B cell (primary cell): ENCODE data around the gene GRIPAP1. TPM values are rescaled to one million over a fixed set of nuclear protein-coding genes. Genes with fewer than 3 reads are reported as not detected.
A peak's percentile ranks its signal among the peaks of the same experiment; 100 is the strongest.

Experiments used
- ATAC-seq: fragments of 200-7000 bp; cut with Tn5 transposase; one replicate; pipeline ENCODE4 v1.10.0; 2021; ENCODE audit warnings: low read depth, mild to moderate bottlenecking, moderate number of reproducible peaks, moderate library complexity
- CTCF ChIA-PET: fragments of 350-600 bp; sonication (Branson Sonifier 250); formaldehyde crosslinking; loops from one replicate; lab custom pipeline; 2021; ENCODE audit warnings: antibody characterized with exemption, inconsistent platforms; lab: Charles Lee
- POLR2A ChIA-PET: fragments of 350-600 bp; sonication (Branson Sonifier 250); formaldehyde crosslinking; loops from one replicate; lab custom pipeline; 2021; ENCODE audit warnings: antibody characterized with exemption; lab: Charles Lee
- DNase-seq: peaks from one replicate; pipeline ENCODE4 v3.0.0; 2013
- H2AFZ ChIP-seq: 2 replicates; pipeline ENCODE4 v1.6.1; 2012; ENCODE audit warnings: mild to moderate bottlenecking, low read depth, low read length; ENCODE audit not compliant: insufficient read depth, poor library complexity, severe bottlenecking
- H3K27ac ChIP-seq, 2 donors: 1 replicate in 1 of 2; 2 replicates in 1 of 2; pipeline ENCODE4 v1.5.1; 2012 to 2013; ENCODE audit warnings: low read length in 2 of 2, mild to moderate bottlenecking in 2 of 2, moderate library complexity in 1 of 2
- H3K27me3 ChIP-seq, 4 experiments: fragments of 200-600 bp in 1 of 4; sonication (generic) in 1 of 4; replicated peaks in 1 of 4; 1 replicate in 2 of 4; 2 replicates in 2 of 4; pipeline versions ENCODE4 v1.6.1 to v1.7.0; 2013 to 2016; ENCODE audit warnings: low read length in 3 of 4, mild to moderate bottlenecking in 2 of 4, mixed read lengths in 1 of 4, moderate library complexity in 1 of 4; ENCODE audit not compliant: insufficient read depth in 4 of 4, control insufficient read depth in 3 of 4; ENCODE audit errors: control extremely low read depth in 1 of 4
- H3K36me3 ChIP-seq, 2 experiments: replicated peaks in 1 of 2; 1 replicate in 1 of 2; 2 replicates in 1 of 2; pipeline versions ENCODE4 v1.6.1 to v1.7.1; 2013; ENCODE audit warnings: low read length in 1 of 2; ENCODE audit not compliant: insufficient read depth in 2 of 2, control insufficient read depth in 1 of 2; ENCODE audit errors: control extremely low read depth in 1 of 2, extremely low read depth in 1 of 2
- H3K4me1 ChIP-seq, 2 donors: fragments of 200-600 bp in 1 of 2; sonication (generic) in 1 of 2; 1 replicate in 1 of 2; 2 replicates in 1 of 2; pipeline versions ENCODE4 v1.5.1 to v1.6.1; 2013 to 2017; ENCODE audit warnings: low read length in 2 of 2; ENCODE audit not compliant: control insufficient read depth in 2 of 2, insufficient read depth in 2 of 2
- H3K4me2 ChIP-seq: replicated peaks from 2 replicates; pipeline ENCODE3; 2012; ENCODE audit warnings: mild to moderate bottlenecking, low read depth, low read length; ENCODE audit not compliant: poor library complexity, severe bottlenecking
- H3K4me3 ChIP-seq, 5 experiments: fragments of 200-600 bp in 1 of 5; sonication (generic) in 1 of 5; 1 replicate in 3 of 5; 2 replicates in 2 of 5; pipeline versions ENCODE4 v1.5.1 to v1.7.0; 2011 to 2016; ENCODE audit warnings: low read length in 4 of 5, mild to moderate bottlenecking in 4 of 5, low read depth in 2 of 5, control low read depth in 1 of 5, moderate library complexity in 1 of 5; ENCODE audit not compliant: insufficient read depth in 1 of 5; ENCODE audit errors: control extremely low read depth in 1 of 5, extremely low read depth in 1 of 5
- H3K79me2 ChIP-seq: fragments of 200-600 bp; sonication (generic); one replicate; pipeline ENCODE4 v1.6.0; 2016; ENCODE audit warnings: low read length; ENCODE audit not compliant: control insufficient read depth, insufficient read depth
- H3K9ac ChIP-seq: fragments of 200-600 bp; sonication (generic); 2 replicates; pipeline ENCODE4 v1.6.1; 2017; ENCODE audit warnings: mild to moderate bottlenecking, low read length, moderate library complexity
- H3K9me3 ChIP-seq, 3 donors: one replicate each; pipeline versions ENCODE4 v1.6.1 to v1.7.1; 2013; ENCODE audit warnings: low read length in 2 of 3; ENCODE audit not compliant: control insufficient read depth in 2 of 3, insufficient read depth in 1 of 3; ENCODE audit errors: control extremely low read depth in 1 of 3
- H4K20me1 ChIP-seq: 2 replicates; pipeline ENCODE4 v1.6.0; 2012; ENCODE audit warnings: mild to moderate bottlenecking, low read length; ENCODE audit not compliant: insufficient read depth, control insufficient read depth, poor library complexity, severe bottlenecking
- H3K27ac Mint-ChIP-seq: one replicate; pipeline ENCODE4 v1.8.0; 2021; ENCODE audit warnings: mixed read lengths
- H3K27me3 Mint-ChIP-seq: one replicate; pipeline ENCODE4 v1.8.0; 2021; ENCODE audit warnings: mixed read lengths
- H3K4me1 Mint-ChIP-seq: one replicate; pipeline ENCODE4 v1.8.0; 2021; ENCODE audit warnings: mixed read lengths
- H3K4me3 Mint-ChIP-seq: one replicate; pipeline ENCODE4 v1.8.0; 2021; ENCODE audit warnings: mixed read lengths
- H3K9me3 Mint-ChIP-seq: one replicate; pipeline ENCODE4 v1.8.0; 2022; ENCODE audit warnings: mixed read lengths; ENCODE audit not compliant: insufficient read depth
- EZH2 ChIP-seq: IDR thresholded peaks from 2 replicates; pipeline ENCODE4 v1.6.1; 2012; ENCODE audit warnings: borderline replicate concordance, low read depth, mild to moderate bottlenecking, moderate library complexity, low read length; ENCODE audit not compliant: insufficient read depth, poor library complexity, severe bottlenecking
- whole genome bisulfite sequencing: methylation state at CpG from one replicate; pipeline ENCODE4 v1.1.5; 2013; ENCODE audit warnings: missing lambda C conversion rate; ENCODE audit not compliant: insufficient coverage; 5-methylcytosine and 5-hydroxymethylcytosine counted together
- intact Hi-C: fragments of 100-400 bp; cut with micrococcal nuclease; formaldehyde crosslinking; loops from one replicate; pipeline ENCODE4 v1.10.0; 2022
- polyA plus RNA-seq: library from polyadenylated mRNA; depleted of rRNA; stranded (reverse); fragments of >200 nt; gene quantifications from 2 replicates; pipeline ENCODE4 v1.2.3, GENCODE V29; 2012
- total RNA-seq, 2 donors: library from RNA; stranded (reverse); fragments of 120-200 nt in 1 of 2; gene quantifications; 1 replicate in 1 of 2; 2 replicates in 1 of 2; pipeline versions ENCODE4 v1.2.3 to v1.2.4, GENCODE V29; 2013 to 2022
- TF ChIP-seq, protein P1 (sequence below): fragments of 200-600 bp; IDR thresholded peaks from one replicate; pipeline ENCODE4 v1.8.0; 2022; ENCODE audit warnings: antibody characterized with exemption, mild to moderate bottlenecking

Gene GRIPAP1
- total and polyA plus RNA-seq, 2 donors (not counting 1 experiment from before 2014, with no cell fraction given) = 70.7 to 143 TPM

GRCh38 chrX:48971249-48972219, 30.5 kb downstream of the GRIPAP1 start, which contains the start of gene KCND1:
Gene KCND1, minus strand, starts transcription at chrX:48971844. Its CDS starts 1,573 bp downstream, at chrX:48970271.
- no peaks in the 10 kb centered on the region for H3K79me2 ChIP-seq
- H3K36me3 ChIP-seq = peaks cover 0 to 7% of the 10 kb centered on the region in 2 experiments
- peaks cover 12 to 14% of the 10 kb centered on the region in 2 donors for H3K4me1 ChIP-seq
- peak within 1 kb of the TSS in 4 of 5 experiments; percentile 13 to 41 (median 28) for H3K4me3 ChIP-seq
- POLR2A ChIA-PET = interaction anchor here (1.2 kb wide), 1 partner anchor 12 kb away, joined by 3 read pairs; no protein-coding TSS in a partner anchor
- no peak within 1 kb of the TSS for H3K27ac ChIP-seq
- peak within 1 kb of the TSS; percentile 71 for H3K4me2 ChIP-seq
- peak within 1 kb of the TSS; percentile 32 for H2AFZ ChIP-seq
- ATAC-seq (peak; percentile 33), DNase-seq (no peak)
- TF ChIP-seq, protein P1, sequence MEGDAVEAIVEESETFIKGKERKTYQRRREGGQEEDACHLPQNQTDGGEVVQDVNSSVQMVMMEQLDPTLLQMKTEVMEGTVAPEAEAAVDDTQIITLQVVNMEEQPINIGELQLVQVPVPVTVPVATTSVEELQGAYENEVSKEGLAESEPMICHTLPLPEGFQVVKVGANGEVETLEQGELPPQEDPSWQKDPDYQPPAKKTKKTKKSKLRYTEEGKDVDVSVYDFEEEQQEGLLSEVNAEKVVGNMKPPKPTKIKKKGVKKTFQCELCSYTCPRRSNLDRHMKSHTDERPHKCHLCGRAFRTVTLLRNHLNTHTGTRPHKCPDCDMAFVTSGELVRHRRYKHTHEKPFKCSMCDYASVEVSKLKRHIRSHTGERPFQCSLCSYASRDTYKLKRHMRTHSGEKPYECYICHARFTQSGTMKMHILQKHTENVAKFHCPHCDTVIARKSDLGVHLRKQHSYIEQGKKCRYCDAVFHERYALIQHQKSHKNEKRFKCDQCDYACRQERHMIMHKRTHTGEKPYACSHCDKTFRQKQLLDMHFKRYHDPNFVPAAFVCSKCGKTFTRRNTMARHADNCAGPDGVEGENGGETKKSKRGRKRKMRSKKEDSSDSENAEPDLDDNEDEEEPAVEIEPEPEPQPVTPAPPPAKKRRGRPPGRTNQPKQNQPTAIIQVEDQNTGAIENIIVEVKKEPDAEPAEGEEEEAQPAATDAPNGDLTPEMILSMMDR = no peak
- TF ChIP-seq EZH2 = no peak
- CTCF ChIA-PET = interaction anchor here (0.7 to 3.5 kb wide), 10 partner anchors 9 to 1587 kb away, joined by 3 to 16 read pairs (median 4); partner anchors contain the start of genes OTUD5 and TFE3
- peak within 1 kb of the TSS; percentile 37 for H3K9ac ChIP-seq
- intact Hi-C loops = loop anchor here (1.0 kb wide), 1 partner anchor 72 kb away; the partner anchor contains the start of gene TFE3
- Mint-ChIP-seq H3K27me3 (no peaks in the 10 kb centered on the region), H3K4me1 (peaks cover 15% of the 10 kb centered on the region), H3K27ac (peak within 1 kb of the TSS; percentile 50), H3K4me3 (peak within 1 kb of the TSS; percentile 66), H3K9me3 (no peaks in the 10 kb centered on the region)
- H3K27me3 ChIP-seq = no peaks in the 10 kb centered on the region
- no peaks in the 10 kb centered on the region for H4K20me1 ChIP-seq
- H3K9me3 ChIP-seq = no peaks in the 10 kb centered on the region
- WGBS = 0% methylated on average over 1 of the region's 28 CpGs

GRCh38 chrX:48969471-48969870, 32.6 kb downstream of the GRIPAP1 start:
- no peak for ATAC-seq
- POLR2A ChIA-PET = no interaction called here
- no peaks in the 10 kb centered on the region for H3K9me3 Mint-ChIP-seq

More at GRCh38 chrX:48969471-48969870, 32.6 kb downstream of the GRIPAP1 start:
- intact Hi-C loops = no loop called here
- no peak overlapping the region for H3K4me2 ChIP-seq
- H3K27me3 ChIP-seq = no peaks in the 10 kb centered on the region
- H3K9me3 ChIP-seq = no peaks in the 10 kb centered on the region
- no peak overlapping the region for H3K27ac Mint-ChIP-seq
- 96% methylated on average over 25 of the region's 28 CpGs for WGBS
- no peak for TF ChIP-seq EZH2
- TF ChIP-seq, protein P1 = no peak
- H3K36me3 ChIP-seq = no peaks in the 10 kb centered on the region
- H3K27ac ChIP-seq = no peak overlapping the region
- H3K27me3 Mint-ChIP-seq = no peaks in the 10 kb centered on the region
- no peaks in the 10 kb centered on the region for H3K79me2 ChIP-seq
- H3K4me3 Mint-ChIP-seq = no peak overlapping the region
- no peak overlapping the region for H3K4me3 ChIP-seq
- H2AFZ ChIP-seq = no peak overlapping the region
- no peak overlapping the region for H3K9ac ChIP-seq
- H3K4me1 ChIP-seq = peaks cover 12 to 14% of the 10 kb centered on the region in 2 donors
- CTCF ChIA-PET = no interaction called here
- DNase-seq = no peak
- H4K20me1 ChIP-seq = no peaks in the 10 kb centered on the region
- peaks cover 15% of the 10 kb centered on the region for H3K4me1 Mint-ChIP-seq
